ENCODE measurements around the gene TSPO2.

- TF ChIP-seq, protein P1, sequence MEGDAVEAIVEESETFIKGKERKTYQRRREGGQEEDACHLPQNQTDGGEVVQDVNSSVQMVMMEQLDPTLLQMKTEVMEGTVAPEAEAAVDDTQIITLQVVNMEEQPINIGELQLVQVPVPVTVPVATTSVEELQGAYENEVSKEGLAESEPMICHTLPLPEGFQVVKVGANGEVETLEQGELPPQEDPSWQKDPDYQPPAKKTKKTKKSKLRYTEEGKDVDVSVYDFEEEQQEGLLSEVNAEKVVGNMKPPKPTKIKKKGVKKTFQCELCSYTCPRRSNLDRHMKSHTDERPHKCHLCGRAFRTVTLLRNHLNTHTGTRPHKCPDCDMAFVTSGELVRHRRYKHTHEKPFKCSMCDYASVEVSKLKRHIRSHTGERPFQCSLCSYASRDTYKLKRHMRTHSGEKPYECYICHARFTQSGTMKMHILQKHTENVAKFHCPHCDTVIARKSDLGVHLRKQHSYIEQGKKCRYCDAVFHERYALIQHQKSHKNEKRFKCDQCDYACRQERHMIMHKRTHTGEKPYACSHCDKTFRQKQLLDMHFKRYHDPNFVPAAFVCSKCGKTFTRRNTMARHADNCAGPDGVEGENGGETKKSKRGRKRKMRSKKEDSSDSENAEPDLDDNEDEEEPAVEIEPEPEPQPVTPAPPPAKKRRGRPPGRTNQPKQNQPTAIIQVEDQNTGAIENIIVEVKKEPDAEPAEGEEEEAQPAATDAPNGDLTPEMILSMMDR (IDR thresholded peaks at IDR 0.05; ENCODE audit: low read depth, low read length, poor library complexity, severe bottlenecking): no peak
- TF ChIP-seq EZH2phosphoT487 (IDR thresholded peaks at IDR 0.05; ENCODE audit: borderline replicate concordance, low read length): no peak
Observed at GRCh38 chr6:41065550-41066026, 23.3 kb downstream of the TSPO2 start.

Measured in DOHH2 (cell line).